Sigmoid colon (tissue), 7 donors: ENCODE results near the gene PLXNA4. TPM values are rescaled to one million over a fixed set of nuclear protein-coding genes. Genes with fewer than 3 reads are reported as not detected.
"Not testable (repeated sequence)": the region's sequence is repeated elsewhere in the genome, so short reads cannot be mapped to it uniquely, and the experiment has no call there.

ENCODE experiments used
- DNase-seq: peaks from one replicate; pipeline ENCODE4 v3.0.0-alpha.2; 2019
- H3K27ac ChIP-seq, 4 donors: fragments of 200-600 bp; sonication (generic); one replicate each; pipeline ENCODE4 v1.5.1; 2016 to 2019; ENCODE audit warnings: mild to moderate bottlenecking in 1 of 4
- H3K27me3 ChIP-seq, 3 donors: fragments of 200-600 bp; sonication (generic); one replicate each; pipeline ENCODE4 v1.5.1; 2019; ENCODE audit warnings: mild to moderate bottlenecking in 1 of 3
- H3K36me3 ChIP-seq, 4 donors: fragments of 200-600 bp; sonication (generic); one replicate each; pipeline ENCODE4 v1.5.1; 2016 to 2019
- H3K4me1 ChIP-seq, 4 donors: fragments of 200-600 bp; sonication (generic); one replicate each; pipeline ENCODE4 v1.5.1; 2017 to 2019
- H3K4me3 ChIP-seq, 4 donors: fragments of 200-600 bp; sonication (generic); one replicate each; pipeline ENCODE4 v1.5.1; 2017 to 2019; ENCODE audit warnings: mild to moderate bottlenecking in 2 of 4, moderate library complexity in 1 of 4
- H3K9me3 ChIP-seq, 4 donors: fragments of 200-600 bp in 3 of 4; sonication (generic) in 3 of 4; one replicate each; pipeline versions ENCODE4 v1.5.1 to v1.6.1; 2013 to 2019
- CTCF ChIP-seq, 4 experiments: fragments of 450-650 bp in 3 of 4; fragments of 200-600 bp in 1 of 4; IDR thresholded peaks; one replicate each; pipeline ENCODE4 v1.5.1; 2016 to 2019; ENCODE audit warnings: antibody characterized with exemption in 4 of 4, mild to moderate bottlenecking in 3 of 4, moderate library complexity in 2 of 4
- EP300 ChIP-seq, 4 donors: sonication (generic); formaldehyde crosslinking; IDR thresholded peaks; one replicate each; pipeline ENCODE4 v1.6.1; 2017; ENCODE audit warnings: antibody characterized with exemption in 4 of 4
- POLR2A ChIP-seq, 2 donors: fragments of 450-650 bp; IDR thresholded peaks; one replicate each; pipeline ENCODE4 v1.6.1; 2016; ENCODE audit warnings: antibody characterized with exemption in 2 of 2, mild to moderate bottlenecking in 2 of 2, moderate library complexity in 2 of 2
- POLR2AphosphoS5 ChIP-seq, 4 donors: sonication (generic); formaldehyde crosslinking; IDR thresholded peaks; one replicate each; pipeline ENCODE4 v1.6.1; 2017; ENCODE audit warnings: antibody characterized with exemption in 4 of 4
- WGBS, 2 donors: extraction: QIAGEN DNeasy Blood & Tissue Kit; methylation state at CpG; one replicate each; pipeline ENCODE4 v1.1.7; 2013; 5-methylcytosine and 5-hydroxymethylcytosine counted together
- intact Hi-C: fragments of 100-400 bp; cut with DNase I; formaldehyde crosslinking; loops from one replicate; pipeline ENCODE4 v1.15.1; 2023
- polyA plus RNA-seq, 3 donors: library from polyadenylated mRNA; stranded (reverse); fragments of 200-250 nt; gene quantifications; one replicate each; pipeline ENCODE4 v1.2.3, GENCODE V29; 2013
- total RNA-seq, 4 donors: library from RNA; depleted of rRNA; stranded (reverse); fragments of >200 nt; gene quantifications; one replicate each; pipeline ENCODE4 v1.1.0, GENCODE V29; 2016
- donor health status: healthy with polysubstance abuse.
- donor health status: Bipolar disorder and iron deficiency.
- donor health status: healthy.

The PLXNA4 gene
- total and polyA plus RNA-seq, 7 donors: under 0.01 to 10.5 (median 3.7) TPM; not detected in 1

GRCh38 chr7:132394283-132395198 is 181.7 kb downstream of the PLXNA4 start:
- Histone ChIP-seq H3K27ac (peak overlapping the region; percentile 53 to 75 (median 64)), H3K9me3 (no peaks in the 10 kb centered on the region), H3K27me3 (no peaks in the 10 kb centered on the region), H3K36me3 (no peaks in the 10 kb centered on the region), H3K4me1 (peaks cover 0 to 27% (median 16%) of the 10 kb centered on the region in 4 donors), H3K4me3 (no peak overlapping the region)
- DNase-seq: no peak
- WGBS, 2 donors: 84 to 86% methylated on average over 7 of the region's 7 CpGs
- intact Hi-C loops: loop anchor here (5.0 to 10.0 kb wide), 2 partner anchors 140 to 183 kb away; partner anchors contain the start of gene PLXNA4
- no peak for TF ChIP-seq POLR2A (IDR thresholded peaks at IDR 0.05)
- TF ChIP-seq CTCF (IDR thresholded peaks at IDR 0.05): no peak
- TF ChIP-seq EP300 (IDR thresholded peaks at IDR 0.05): peak in 1 of 4 donors; percentile 26
- no peak for TF ChIP-seq POLR2AphosphoS5 (IDR thresholded peaks at IDR 0.05)

GRCh38 chr7:132393789-132394261 is 182.4 kb downstream of the PLXNA4 start:
- Histone ChIP-seq H3K27ac (peak overlapping the region; percentile 53 to 75 (median 64)), H3K27me3 (no peaks in the 10 kb centered on the region), H3K36me3 (no peaks in the 10 kb centered on the region), H3K4me3 (no peak overlapping the region), H3K9me3 (no peaks in the 10 kb centered on the region), H3K4me1 (peaks cover 0 to 27% (median 13%) of the 10 kb centered on the region in 4 donors)
- intact Hi-C loops: loop anchor here (10.0 kb wide), 1 partner anchor 139 kb away; no protein-coding TSS in a partner anchor
- WGBS, 2 donors: 68 to 69% methylated on average over 9 of the region's 9 CpGs
- TF ChIP-seq CTCF (IDR thresholded peaks at IDR 0.05) (no peak), POLR2AphosphoS5 (IDR thresholded peaks at IDR 0.05) (peak in 3 of 4 donors; percentile 47 to 69 (median 55)), POLR2A (IDR thresholded peaks at IDR 0.05) (no peak), EP300 (IDR thresholded peaks at IDR 0.05) (peak in 1 of 4 donors; percentile 49)
- DNase-seq: peak; percentile 84

GRCh38 chr7:132392713-132393112 is 183.6 kb downstream of the PLXNA4 start:
- TF ChIP-seq POLR2A (IDR thresholded peaks at IDR 0.05) (no peak), CTCF (IDR thresholded peaks at IDR 0.05) (no peak), EP300 (IDR thresholded peaks at IDR 0.05) (no peak), POLR2AphosphoS5 (IDR thresholded peaks at IDR 0.05) (no peak)
- Histone ChIP-seq H3K9me3 (no peaks in the 10 kb centered on the region), H3K27me3 (no peaks in the 10 kb centered on the region), H3K36me3 (no peaks in the 10 kb centered on the region), H3K4me1 (peaks cover 0 to 27% (median 11%) of the 10 kb centered on the region in 4 donors), H3K4me3 (no peak overlapping the region), H3K27ac (peak overlapping the region in 2 of 4 donors; percentile 74 to 75)
- no peak for DNase-seq
- intact Hi-C loops: loop anchor here (10.0 kb wide), 1 partner anchor 138 kb away; no protein-coding TSS in a partner anchor
- 39 to 86% methylated on average over 8 of the region's 8 CpGs for WGBS, 2 donors

- Histone ChIP-seq H3K4me1 (peaks cover 0 to 29% (median 16%) of the 10 kb centered on the region in 4 donors), H3K9me3 (no peaks in the 10 kb centered on the region), H3K27me3 (no peaks in the 10 kb centered on the region), H3K27ac (peak overlapping the region; percentile 23 to 75 (median 57)), H3K36me3 (no peaks in the 10 kb centered on the region), H3K4me3 (no peak overlapping the region)
- DNase-seq: no peak
- no peak for TF ChIP-seq CTCF (IDR thresholded peaks at IDR 0.05)
- no peak for TF ChIP-seq EP300 (IDR thresholded peaks at IDR 0.05)
- no peak for TF ChIP-seq POLR2A (IDR thresholded peaks at IDR 0.05)
- TF ChIP-seq POLR2AphosphoS5 (IDR thresholded peaks at IDR 0.05): no peak
- intact Hi-C loops: loop anchor here (10.0 kb wide), 1 partner anchor 136 kb away; no protein-coding TSS in a partner anchor
- WGBS, 2 donors: 73 to 74% methylated on average over 3 of the region's 3 CpGs
Measured at GRCh38 chr7:132390705-132391104, 185.6 kb downstream of the PLXNA4 start.

GRCh38 chr7:132390049-132390448 is 186.2 kb downstream of the PLXNA4 start:
- DNase-seq, H3K4me3 ChIP-seq, H3K36me3 ChIP-seq, H3K9me3 ChIP-seq, H3K27me3 ChIP-seq: not testable (repeated sequence)
- intact Hi-C loops: loop anchor here (10.0 kb wide), 1 partner anchor 135 kb away; no protein-coding TSS in a partner anchor
- 91 to 95% methylated on average over 4 of the region's 4 CpGs for WGBS, 2 donors
- peak overlapping the region in 3 of 4 donors; percentile 40 to 75 (median 74) for H3K27ac ChIP-seq
- H3K4me1 ChIP-seq: peaks cover 0 to 29% (median 15%) of the 10 kb centered on the region in 4 donors
